ENCODE measurements around the gene EPHA10.

EPHA10 gene

DNA sequence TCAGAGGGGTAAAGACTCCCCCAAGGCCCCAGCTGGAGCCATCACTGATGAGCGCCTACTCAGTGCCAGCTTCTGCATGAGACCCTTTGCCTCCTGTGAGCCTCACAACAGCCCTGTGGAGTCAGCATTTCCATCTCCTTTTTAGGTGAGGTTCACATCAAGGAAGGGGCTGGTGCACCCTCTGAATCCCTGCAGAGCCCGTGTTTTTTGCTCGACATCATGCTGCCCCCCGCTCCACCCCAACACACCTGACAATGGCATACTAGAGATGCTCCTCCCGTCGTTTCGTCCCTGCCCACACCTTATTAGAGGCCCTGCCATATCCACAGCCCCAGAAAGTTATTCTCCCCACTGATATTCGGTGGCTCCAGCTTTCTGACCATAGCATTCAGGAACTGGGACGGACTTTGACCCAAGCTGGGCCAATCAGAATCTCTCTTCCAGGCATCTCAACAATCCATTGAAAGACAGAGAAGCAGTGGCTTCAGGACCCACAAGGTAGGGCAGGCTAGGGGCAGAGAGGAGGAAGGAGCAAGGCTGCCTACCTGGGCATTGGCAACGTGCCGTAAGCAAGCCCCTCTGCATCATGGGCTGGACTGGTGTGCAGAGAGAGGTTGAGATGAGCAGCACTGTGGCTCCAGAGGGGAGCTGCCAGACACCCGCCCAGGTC is 32.7 kb downstream of the EPHA10 start:
- H3K27me3 ChIP-seq (ENCODE audit: insufficient read depth, poor library complexity, severe bottlenecking): peaks cover 3% of the 10 kb centered on the region
- no peak overlapping the region for H3K4me3 ChIP-seq (replicated peaks; ENCODE audit: insufficient read depth, low read length)
- TF ChIP-seq POLR2AphosphoS5 (IDR thresholded peaks at IDR 0.05; ENCODE audit: low read depth): no peak
- TF ChIP-seq, protein P1, sequence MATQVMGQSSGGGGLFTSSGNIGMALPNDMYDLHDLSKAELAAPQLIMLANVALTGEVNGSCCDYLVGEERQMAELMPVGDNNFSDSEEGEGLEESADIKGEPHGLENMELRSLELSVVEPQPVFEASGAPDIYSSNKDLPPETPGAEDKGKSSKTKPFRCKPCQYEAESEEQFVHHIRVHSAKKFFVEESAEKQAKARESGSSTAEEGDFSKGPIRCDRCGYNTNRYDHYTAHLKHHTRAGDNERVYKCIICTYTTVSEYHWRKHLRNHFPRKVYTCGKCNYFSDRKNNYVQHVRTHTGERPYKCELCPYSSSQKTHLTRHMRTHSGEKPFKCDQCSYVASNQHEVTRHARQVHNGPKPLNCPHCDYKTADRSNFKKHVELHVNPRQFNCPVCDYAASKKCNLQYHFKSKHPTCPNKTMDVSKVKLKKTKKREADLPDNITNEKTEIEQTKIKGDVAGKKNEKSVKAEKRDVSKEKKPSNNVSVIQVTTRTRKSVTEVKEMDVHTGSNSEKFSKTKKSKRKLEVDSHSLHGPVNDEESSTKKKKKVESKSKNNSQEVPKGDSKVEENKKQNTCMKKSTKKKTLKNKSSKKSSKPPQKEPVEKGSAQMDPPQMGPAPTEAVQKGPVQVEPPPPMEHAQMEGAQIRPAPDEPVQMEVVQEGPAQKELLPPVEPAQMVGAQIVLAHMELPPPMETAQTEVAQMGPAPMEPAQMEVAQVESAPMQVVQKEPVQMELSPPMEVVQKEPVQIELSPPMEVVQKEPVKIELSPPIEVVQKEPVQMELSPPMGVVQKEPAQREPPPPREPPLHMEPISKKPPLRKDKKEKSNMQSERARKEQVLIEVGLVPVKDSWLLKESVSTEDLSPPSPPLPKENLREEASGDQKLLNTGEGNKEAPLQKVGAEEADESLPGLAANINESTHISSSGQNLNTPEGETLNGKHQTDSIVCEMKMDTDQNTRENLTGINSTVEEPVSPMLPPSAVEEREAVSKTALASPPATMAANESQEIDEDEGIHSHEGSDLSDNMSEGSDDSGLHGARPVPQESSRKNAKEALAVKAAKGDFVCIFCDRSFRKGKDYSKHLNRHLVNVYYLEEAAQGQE (IDR thresholded peaks at IDR 0.05; ENCODE audit: insufficient replicate concordance, low read depth): no peak
- no peak for TF ChIP-seq SPI1 (IDR thresholded peaks at IDR 0.05; ENCODE audit: borderline replicate concordance, low read depth)
- no peak for TF ChIP-seq GABPA (IDR thresholded peaks at IDR 0.05; ENCODE audit: low read depth)
- TF ChIP-seq, protein P2, sequence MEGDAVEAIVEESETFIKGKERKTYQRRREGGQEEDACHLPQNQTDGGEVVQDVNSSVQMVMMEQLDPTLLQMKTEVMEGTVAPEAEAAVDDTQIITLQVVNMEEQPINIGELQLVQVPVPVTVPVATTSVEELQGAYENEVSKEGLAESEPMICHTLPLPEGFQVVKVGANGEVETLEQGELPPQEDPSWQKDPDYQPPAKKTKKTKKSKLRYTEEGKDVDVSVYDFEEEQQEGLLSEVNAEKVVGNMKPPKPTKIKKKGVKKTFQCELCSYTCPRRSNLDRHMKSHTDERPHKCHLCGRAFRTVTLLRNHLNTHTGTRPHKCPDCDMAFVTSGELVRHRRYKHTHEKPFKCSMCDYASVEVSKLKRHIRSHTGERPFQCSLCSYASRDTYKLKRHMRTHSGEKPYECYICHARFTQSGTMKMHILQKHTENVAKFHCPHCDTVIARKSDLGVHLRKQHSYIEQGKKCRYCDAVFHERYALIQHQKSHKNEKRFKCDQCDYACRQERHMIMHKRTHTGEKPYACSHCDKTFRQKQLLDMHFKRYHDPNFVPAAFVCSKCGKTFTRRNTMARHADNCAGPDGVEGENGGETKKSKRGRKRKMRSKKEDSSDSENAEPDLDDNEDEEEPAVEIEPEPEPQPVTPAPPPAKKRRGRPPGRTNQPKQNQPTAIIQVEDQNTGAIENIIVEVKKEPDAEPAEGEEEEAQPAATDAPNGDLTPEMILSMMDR (IDR thresholded peaks at IDR 0.05; ENCODE audit: insufficient read depth, low read length): no peak
- H3K27ac ChIP-seq (replicated peaks): no peak overlapping the region
- no peak for DNase-seq (ENCODE audit: low read depth in 1 of 2, low spot score in 1 of 2)

DNA sequence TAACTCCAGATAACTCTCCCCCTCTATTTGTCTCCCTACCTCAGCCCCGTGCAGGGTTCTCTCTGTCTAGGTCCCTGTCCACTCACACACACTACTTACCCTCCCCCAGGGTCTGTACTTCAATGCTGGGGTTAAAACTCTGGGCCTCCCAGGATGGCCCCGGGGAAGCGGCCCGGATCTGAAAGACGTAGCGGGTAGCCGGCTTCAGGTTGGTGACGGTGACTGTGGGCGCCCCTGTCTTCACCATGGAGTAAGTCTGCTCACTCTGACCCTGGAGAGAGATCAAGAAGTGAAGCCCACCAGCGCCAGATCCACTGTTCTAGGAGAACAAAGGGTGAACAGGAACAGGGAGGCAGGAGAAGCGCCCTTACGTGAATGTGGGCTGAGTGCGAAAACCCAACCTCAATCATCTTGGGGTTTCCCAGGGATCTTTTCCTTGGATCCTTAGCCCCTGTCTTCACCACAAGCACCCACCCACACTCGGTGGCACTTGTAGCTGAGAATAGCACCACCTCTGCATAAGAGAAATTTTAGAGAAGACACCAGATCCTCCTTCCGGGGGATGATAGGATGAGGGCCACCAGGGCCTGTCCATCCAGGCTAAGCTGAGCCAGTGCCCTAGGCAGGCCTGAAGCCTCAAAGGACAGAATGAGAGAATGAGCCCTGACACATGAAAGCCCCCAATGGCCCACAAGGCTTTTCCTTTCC is 33.5 kb downstream of the EPHA10 start:
- Histone ChIP-seq H3K27me3 (ENCODE audit: insufficient read depth, poor library complexity, severe bottlenecking) (peaks cover 3% of the 10 kb centered on the region), H3K4me3 (replicated peaks; ENCODE audit: insufficient read depth, low read length) (no peak overlapping the region), H3K27ac (replicated peaks) (no peak overlapping the region)
- DNase-seq (ENCODE audit: low read depth in 1 of 2, low spot score in 1 of 2): no peak
- TF ChIP-seq, protein P1 (IDR thresholded peaks at IDR 0.05; ENCODE audit: insufficient replicate concordance, low read depth): no peak
- TF ChIP-seq GABPA (IDR thresholded peaks at IDR 0.05; ENCODE audit: low read depth): no peak
- TF ChIP-seq, protein P2 (IDR thresholded peaks at IDR 0.05; ENCODE audit: insufficient read depth, low read length): no peak
- no peak for TF ChIP-seq SPI1 (IDR thresholded peaks at IDR 0.05; ENCODE audit: borderline replicate concordance, low read depth)
- no peak for TF ChIP-seq POLR2AphosphoS5 (IDR thresholded peaks at IDR 0.05; ENCODE audit: low read depth)

DNA sequence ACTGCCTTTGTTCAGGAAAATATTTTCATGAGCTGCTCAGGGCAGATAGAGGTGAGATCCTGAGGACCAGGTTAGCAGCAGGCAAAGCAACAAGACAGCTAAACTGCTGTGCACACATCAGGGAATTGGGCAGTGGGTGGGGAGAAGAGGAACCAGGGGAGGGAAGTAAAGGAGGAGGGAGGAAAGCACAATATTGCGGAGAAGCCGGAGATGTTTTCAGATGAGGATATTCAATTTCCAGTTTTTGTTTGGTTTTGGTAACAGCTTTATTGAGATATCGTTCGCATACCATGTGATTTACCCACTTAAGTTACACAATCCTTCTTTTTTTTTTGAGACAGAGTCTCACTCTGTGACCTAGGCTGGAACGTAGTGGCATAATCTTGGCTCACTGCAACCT is 34.5 kb downstream of the EPHA10 start:
- Histone ChIP-seq H3K4me3 (replicated peaks; ENCODE audit: insufficient read depth, low read length) (no peak overlapping the region), H3K27ac (replicated peaks) (no peak overlapping the region), H3K27me3 (ENCODE audit: insufficient read depth, poor library complexity, severe bottlenecking) (peaks cover 3% of the 10 kb centered on the region)
- TF ChIP-seq SPI1 (IDR thresholded peaks at IDR 0.05; ENCODE audit: borderline replicate concordance, low read depth) (no peak), GABPA (IDR thresholded peaks at IDR 0.05; ENCODE audit: low read depth) (no peak), POLR2AphosphoS5 (IDR thresholded peaks at IDR 0.05; ENCODE audit: low read depth) (no peak)
- TF ChIP-seq, protein P1 (IDR thresholded peaks at IDR 0.05; ENCODE audit: insufficient replicate concordance, low read depth): no peak
- TF ChIP-seq, protein P2 (IDR thresholded peaks at IDR 0.05; ENCODE audit: insufficient read depth, low read length): no peak
- no peak for DNase-seq (ENCODE audit: low read depth in 1 of 2, low spot score in 1 of 2)
